Lower leg skin (tissue), 3 donors: ENCODE measurements around the gene BMX.

Source experiments
- POLR2A ChIP-seq, 2 donors: fragments of 450-650 bp; IDR thresholded peaks; one replicate each; pipeline ENCODE4 v1.6.1; 2016 to 2017; ENCODE audit warnings: antibody characterized with exemption in 2 of 2, mild to moderate bottlenecking in 1 of 2, moderate library complexity in 1 of 2
- TF ChIP-seq, protein P1 (sequence below), 3 donors: fragments of 450-650 bp; IDR thresholded peaks; one replicate each; pipeline ENCODE4 v1.5.1; 2016; ENCODE audit warnings: antibody characterized with exemption in 3 of 3, mild to moderate bottlenecking in 3 of 3, moderate library complexity in 2 of 3

DNA sequence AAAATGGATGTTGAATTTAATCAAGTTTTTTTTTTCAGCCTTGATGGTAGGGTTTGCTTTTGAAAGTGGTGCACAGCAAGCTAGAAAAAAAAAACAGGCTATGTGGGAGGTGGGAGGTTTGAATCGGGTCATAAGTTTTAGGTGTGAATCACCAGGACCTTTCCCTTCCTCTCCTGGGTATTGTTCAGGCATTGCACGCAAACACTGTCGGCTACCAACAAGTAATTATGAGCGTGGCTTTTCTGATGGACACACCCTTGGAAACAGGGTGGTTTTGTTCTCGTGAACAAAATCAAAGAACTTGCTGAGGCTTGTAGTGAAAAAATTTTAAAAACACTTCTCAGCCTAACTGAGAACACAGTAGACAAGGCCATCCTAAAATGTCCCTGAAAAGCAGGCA, 25.6 kb upstream of the BMX start:
- TF ChIP-seq, protein P1, sequence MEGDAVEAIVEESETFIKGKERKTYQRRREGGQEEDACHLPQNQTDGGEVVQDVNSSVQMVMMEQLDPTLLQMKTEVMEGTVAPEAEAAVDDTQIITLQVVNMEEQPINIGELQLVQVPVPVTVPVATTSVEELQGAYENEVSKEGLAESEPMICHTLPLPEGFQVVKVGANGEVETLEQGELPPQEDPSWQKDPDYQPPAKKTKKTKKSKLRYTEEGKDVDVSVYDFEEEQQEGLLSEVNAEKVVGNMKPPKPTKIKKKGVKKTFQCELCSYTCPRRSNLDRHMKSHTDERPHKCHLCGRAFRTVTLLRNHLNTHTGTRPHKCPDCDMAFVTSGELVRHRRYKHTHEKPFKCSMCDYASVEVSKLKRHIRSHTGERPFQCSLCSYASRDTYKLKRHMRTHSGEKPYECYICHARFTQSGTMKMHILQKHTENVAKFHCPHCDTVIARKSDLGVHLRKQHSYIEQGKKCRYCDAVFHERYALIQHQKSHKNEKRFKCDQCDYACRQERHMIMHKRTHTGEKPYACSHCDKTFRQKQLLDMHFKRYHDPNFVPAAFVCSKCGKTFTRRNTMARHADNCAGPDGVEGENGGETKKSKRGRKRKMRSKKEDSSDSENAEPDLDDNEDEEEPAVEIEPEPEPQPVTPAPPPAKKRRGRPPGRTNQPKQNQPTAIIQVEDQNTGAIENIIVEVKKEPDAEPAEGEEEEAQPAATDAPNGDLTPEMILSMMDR (IDR thresholded peaks at IDR 0.05) = no peak
- no peak for TF ChIP-seq POLR2A (IDR thresholded peaks at IDR 0.05)
